Neural crest cell (in vitro differentiated cells): ENCODE data around the gene FFAR2. TPM values are rescaled to one million over a fixed set of nuclear protein-coding genes. Genes with fewer than 3 reads are reported as not detected.
A peak's percentile ranks its signal among the peaks of the same experiment; 100 is the strongest.
"Not testable (repeated sequence)": the region's sequence is repeated elsewhere in the genome, so short reads cannot be mapped to it uniquely, and the experiment has no call there.

Source experiments
- DNase-seq: peaks from one replicate; pipeline ENCODE4 v3.0.0; 2021; ENCODE audit warnings: low read depth, mixed read lengths, low spot score
- H3K27ac Mint-ChIP-seq: one replicate; pipeline ENCODE4 v1.8.0; 2021; ENCODE audit warnings: mild to moderate bottlenecking, mixed read lengths; ENCODE audit not compliant: unreplicated experiment
- H3K27me3 Mint-ChIP-seq: 2 replicates; pipeline ENCODE4 v1.8.0; 2021; ENCODE audit warnings: low read depth, mild to moderate bottlenecking, mixed read lengths
- H3K36me3 Mint-ChIP-seq: 2 replicates; pipeline ENCODE4 v1.8.0; 2021; ENCODE audit warnings: low read depth, mild to moderate bottlenecking, mixed read lengths
- H3K4me1 Mint-ChIP-seq: 2 replicates; pipeline ENCODE4 v1.8.0; 2021; ENCODE audit warnings: mixed read lengths
- H3K4me3 Mint-ChIP-seq: one replicate; pipeline ENCODE4 v1.8.0; 2021; ENCODE audit warnings: mild to moderate bottlenecking, mixed read lengths
- H3K9me3 Mint-ChIP-seq: 2 replicates; pipeline ENCODE4 v1.8.0; 2021; ENCODE audit warnings: mixed read lengths
- total RNA-seq: library from RNA; stranded (reverse); gene quantifications from 2 replicates; pipeline ENCODE4 v1.2.1, GENCODE V29; 2021
- TF ChIP-seq, protein P1 (sequence below): fragments of 200-600 bp; sonication (generic); conservative IDR thresholded peaks from 2 replicates; pipeline ENCODE4 v1.5.0; 2021; ENCODE audit warnings: antibody characterized with exemption, mild to moderate bottlenecking

The FFAR2 gene
- total RNA-seq, 1 donor from 2014 or later: not detected

DNA sequence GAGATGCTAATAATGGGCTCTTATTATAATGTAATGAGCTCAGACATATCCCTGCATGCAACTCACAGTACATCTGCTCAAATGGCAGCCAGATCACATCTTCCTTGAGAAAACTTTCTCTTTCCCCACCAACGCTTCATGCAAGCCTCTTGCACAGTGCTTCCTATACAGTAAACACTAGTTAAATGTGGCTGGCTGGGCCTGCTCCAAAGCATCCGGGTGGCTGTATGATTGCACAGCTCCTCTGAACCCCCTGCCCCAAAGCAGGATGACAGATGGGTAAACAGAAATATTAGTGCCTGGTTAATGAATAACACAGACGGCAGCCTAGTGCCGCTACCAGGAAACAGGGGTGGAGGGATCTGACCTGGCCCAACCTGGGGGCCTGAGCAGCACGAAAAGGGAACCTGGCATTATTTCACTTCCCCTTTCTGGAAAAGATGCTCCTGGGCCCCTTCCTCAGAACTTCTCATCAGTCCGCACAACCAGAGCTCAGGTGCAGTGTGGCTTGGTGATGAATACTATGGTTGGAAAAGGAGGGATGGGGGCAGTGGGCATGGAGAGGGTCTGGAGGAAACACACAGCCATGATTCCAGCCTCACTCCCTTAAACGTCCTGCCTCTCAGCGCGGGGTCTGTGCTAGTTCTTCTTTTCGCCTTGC, 10.8 kb downstream of the FFAR2 start:
- no peak for DNase-seq
- Mint-ChIP-seq H3K36me3 (no peaks in the 10 kb centered on the region), H3K27me3 (peaks cover 26% of the 10 kb centered on the region), H3K27ac (no peak overlapping the region), H3K4me1 (no peaks in the 10 kb centered on the region), H3K9me3 (no peaks in the 10 kb centered on the region), H3K4me3 (no peak overlapping the region)
- TF ChIP-seq, protein P1, sequence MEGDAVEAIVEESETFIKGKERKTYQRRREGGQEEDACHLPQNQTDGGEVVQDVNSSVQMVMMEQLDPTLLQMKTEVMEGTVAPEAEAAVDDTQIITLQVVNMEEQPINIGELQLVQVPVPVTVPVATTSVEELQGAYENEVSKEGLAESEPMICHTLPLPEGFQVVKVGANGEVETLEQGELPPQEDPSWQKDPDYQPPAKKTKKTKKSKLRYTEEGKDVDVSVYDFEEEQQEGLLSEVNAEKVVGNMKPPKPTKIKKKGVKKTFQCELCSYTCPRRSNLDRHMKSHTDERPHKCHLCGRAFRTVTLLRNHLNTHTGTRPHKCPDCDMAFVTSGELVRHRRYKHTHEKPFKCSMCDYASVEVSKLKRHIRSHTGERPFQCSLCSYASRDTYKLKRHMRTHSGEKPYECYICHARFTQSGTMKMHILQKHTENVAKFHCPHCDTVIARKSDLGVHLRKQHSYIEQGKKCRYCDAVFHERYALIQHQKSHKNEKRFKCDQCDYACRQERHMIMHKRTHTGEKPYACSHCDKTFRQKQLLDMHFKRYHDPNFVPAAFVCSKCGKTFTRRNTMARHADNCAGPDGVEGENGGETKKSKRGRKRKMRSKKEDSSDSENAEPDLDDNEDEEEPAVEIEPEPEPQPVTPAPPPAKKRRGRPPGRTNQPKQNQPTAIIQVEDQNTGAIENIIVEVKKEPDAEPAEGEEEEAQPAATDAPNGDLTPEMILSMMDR: no peak

DNA sequence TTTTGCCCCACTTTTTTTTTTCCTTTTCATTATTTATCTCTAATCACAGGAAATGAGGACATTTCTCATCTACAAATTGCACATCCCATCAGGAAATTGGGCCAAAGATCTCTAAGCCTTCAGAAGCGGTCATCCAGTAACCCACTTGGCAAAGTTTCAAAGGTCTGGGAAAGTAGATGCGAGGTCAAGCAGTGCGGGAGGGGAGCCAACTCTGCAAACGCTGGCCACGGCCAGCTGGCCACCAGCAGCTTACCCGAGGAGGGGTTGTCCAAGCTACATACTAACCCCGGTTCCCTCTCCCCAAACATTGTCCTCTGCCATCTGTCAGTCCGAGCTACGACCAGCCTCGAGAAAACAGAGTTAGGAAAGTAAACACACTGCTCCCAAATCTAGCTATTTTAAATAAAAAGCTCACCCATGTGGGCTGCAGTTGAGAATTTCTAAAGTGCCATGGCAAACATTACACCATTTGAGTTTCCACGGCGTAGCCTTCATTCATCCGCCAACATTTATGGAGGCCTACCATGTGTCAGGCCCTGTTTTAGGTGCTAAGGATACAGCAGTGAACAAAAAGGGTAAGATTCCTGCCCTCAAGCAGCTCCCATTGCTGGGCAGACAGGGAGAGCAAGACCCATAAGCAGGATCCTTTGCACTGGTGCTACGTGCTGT, 11.5 kb downstream of the FFAR2 start:
- Mint-ChIP-seq H3K4me1 (no peaks in the 10 kb centered on the region), H3K27ac (peak overlapping the region; percentile 79), H3K36me3 (no peaks in the 10 kb centered on the region), H3K4me3 (no peak overlapping the region), H3K27me3 (peaks cover 31% of the 10 kb centered on the region), H3K9me3 (no peaks in the 10 kb centered on the region)
- TF ChIP-seq, protein P1: no peak
- no peak for DNase-seq

DNA sequence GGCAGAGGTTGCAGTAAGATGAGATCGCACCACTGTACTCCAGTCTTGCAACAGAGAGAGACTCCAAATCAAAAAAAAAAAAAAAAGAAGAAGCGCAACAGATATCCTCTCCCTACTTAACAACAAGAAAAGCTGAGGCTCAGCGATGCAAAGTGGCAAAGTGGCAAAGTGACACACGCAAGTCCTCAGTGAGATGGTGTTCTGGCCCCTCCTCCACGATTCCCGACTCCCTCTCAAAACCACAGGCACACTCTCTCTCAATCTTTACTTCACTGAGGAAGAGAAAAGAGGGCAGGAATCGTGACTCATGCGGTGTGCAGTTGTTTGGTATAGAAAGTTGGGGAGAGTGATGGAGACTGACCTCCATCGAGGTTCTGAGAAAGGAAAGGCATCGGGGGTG, 12.6 kb downstream of the FFAR2 start:
- peaks cover 39% of the 10 kb centered on the region for H3K27me3 Mint-ChIP-seq
- H3K36me3 Mint-ChIP-seq: no peaks in the 10 kb centered on the region
- no peaks in the 10 kb centered on the region for H3K4me1 Mint-ChIP-seq
- H3K9me3 Mint-ChIP-seq: no peaks in the 10 kb centered on the region
- no peak overlapping the region for H3K4me3 Mint-ChIP-seq
- TF ChIP-seq, protein P1: no peak
- no peak overlapping the region for H3K27ac Mint-ChIP-seq
- DNase-seq: no peak

DNA sequence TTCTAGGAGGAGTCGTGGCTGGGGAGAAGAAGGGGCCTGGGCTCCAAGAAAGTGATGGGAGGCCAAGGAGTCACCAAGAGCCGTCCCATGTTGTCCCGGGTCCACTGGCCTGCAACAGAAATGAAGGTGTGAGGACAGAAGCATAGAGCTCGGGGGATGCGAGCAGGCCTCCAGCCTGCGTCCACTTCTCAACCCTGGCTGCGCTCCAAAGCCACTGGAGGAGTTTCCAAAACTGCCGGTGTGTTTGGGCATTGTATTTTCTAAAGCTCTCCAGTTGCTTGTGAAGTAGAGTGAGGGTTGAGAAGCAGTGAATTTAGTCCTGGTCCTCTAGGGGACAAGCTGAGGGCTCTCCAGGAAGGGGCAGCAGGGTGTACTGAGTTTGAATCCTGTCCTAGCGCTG, 13.0 kb downstream of the FFAR2 start:
- Mint-ChIP-seq H3K4me1 (no peaks in the 10 kb centered on the region), H3K9me3 (no peaks in the 10 kb centered on the region), H3K36me3 (no peaks in the 10 kb centered on the region), H3K4me3 (no peak overlapping the region), H3K27ac (no peak overlapping the region), H3K27me3 (peaks cover 34% of the 10 kb centered on the region)
- TF ChIP-seq, protein P1: no peak
- DNase-seq: no peak

DNA sequence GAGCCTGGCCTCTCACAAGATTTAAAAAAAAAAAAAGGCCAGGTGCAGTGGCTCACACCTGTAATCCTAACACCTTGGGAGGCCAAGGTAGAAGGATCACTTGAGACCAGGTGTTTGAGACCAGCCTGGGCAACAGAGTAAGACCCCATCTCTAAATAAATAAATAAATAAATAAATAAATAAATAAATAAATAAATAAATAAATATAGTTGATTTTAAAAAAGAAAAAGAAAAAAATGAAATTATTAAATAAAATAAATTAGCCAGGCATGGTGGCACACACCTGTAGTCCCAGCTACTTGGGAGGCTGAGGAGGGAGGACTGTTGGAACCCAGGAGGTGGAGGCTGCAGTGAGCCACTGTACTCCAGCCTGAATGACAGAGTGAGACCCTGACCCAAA, 13.7 kb downstream of the FFAR2 start:
- not testable (repeated sequence) for H3K9me3 Mint-ChIP-seq, DNase-seq, H3K4me1 Mint-ChIP-seq, H3K27ac Mint-ChIP-seq, H3K36me3 Mint-ChIP-seq, H3K4me3 Mint-ChIP-seq
- peaks cover 39% of the 10 kb centered on the region for H3K27me3 Mint-ChIP-seq

DNA sequence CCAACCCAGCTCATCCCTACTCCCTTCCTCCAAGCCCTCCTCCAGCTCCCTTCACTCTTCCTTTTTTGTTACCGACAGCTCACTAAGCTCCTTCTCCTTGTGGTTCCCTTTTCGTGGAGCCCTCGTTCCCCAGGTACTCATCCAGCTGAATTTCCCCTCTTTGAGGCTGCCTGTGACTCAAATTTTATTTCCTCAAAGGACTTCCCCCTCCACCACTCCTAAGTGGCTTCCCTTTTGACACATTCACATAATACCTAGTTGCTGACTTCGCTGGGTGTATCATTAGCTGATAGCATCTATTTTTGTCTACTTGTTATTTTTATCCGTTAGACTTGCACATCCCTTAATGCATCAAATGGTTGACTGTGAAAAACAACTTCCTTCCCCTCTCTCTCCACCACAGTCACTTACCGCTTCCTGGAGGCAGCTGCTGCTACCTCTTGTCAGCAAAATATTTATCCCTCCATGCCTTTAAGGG, 14.5 kb downstream of the FFAR2 start:
- TF ChIP-seq, protein P1: no peak
- DNase-seq: no peak
- H3K36me3 Mint-ChIP-seq: no peaks in the 10 kb centered on the region
- no peaks in the 10 kb centered on the region for H3K9me3 Mint-ChIP-seq
- H3K27me3 Mint-ChIP-seq: peaks cover 39% of the 10 kb centered on the region
- no peak overlapping the region for H3K27ac Mint-ChIP-seq
- no peaks in the 10 kb centered on the region for H3K4me1 Mint-ChIP-seq
- no peak overlapping the region for H3K4me3 Mint-ChIP-seq

DNA sequence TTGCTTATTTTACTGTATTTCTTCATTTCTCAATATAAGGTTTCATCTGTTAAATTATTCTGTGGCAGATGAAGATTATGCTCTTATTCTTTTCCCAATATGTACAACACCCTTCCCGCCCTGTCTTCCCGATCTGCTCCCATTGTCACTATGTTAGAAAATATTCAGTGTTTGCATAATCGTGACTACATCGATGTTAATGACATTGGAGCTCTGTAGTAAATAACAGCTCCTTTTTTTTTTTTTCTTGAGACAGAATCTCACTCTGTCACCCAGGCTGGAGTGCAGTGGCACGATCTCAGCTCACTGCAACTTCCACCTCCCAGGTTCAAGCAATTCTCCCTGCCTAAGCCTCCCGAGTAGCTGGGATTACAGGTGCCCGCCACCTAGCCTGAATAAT, 14.9 kb downstream of the FFAR2 start:
- H3K4me1 Mint-ChIP-seq, H3K27ac Mint-ChIP-seq, H3K36me3 Mint-ChIP-seq, H3K9me3 Mint-ChIP-seq, H3K4me3 Mint-ChIP-seq, DNase-seq: not testable (repeated sequence)
- H3K27me3 Mint-ChIP-seq: peaks cover 36% of the 10 kb centered on the region
